GM12873 (cell line): ENCODE results near the gene RGL2.

Source experiments
- CTCF ChIP-seq: IDR thresholded peaks from 2 replicates; pipeline ENCODE4 v1.5.1; 2012; ENCODE audit warnings: low read depth, mild to moderate bottlenecking, moderate library complexity, low read length, control low read depth; ENCODE audit not compliant: insufficient read depth; ENCODE audit errors: missing control alignments

RGL2 gene

GRCh38 chr6:33247977-33248642 is 50.6 kb downstream of the RGL2 start:
- TF ChIP-seq CTCF = peak; percentile 97

DNA sequence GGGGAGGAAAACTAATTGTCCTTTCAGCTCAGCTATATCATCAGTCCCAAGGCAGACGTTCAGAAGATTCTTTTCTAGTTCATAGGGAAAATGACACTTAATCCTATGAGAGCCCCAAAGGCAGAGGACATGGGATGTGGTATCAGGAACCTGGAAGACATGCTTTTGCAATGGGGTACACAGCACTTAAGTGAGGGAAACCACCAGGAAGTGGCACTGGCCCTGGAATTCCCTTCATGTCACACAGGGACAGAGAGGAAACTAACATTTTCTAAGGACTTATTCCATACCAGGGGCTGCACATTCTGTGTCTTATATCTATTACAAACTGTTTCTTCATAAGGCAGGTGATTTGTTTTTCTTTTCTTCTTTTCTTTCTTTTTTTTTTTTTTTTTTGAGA is 55.3 kb downstream of the RGL2 start:
- no peak for TF ChIP-seq CTCF

- no peak for TF ChIP-seq CTCF
Measured at GRCh38 chr6:33241968-33242367, 56.8 kb downstream of the RGL2 start.
